ENCODE data around the gene SMCO1.
"Not testable (repeated sequence)": the region's sequence is repeated elsewhere in the genome, so short reads cannot be mapped to it uniquely, and the experiment has no call there.

SMCO1 gene

DNA sequence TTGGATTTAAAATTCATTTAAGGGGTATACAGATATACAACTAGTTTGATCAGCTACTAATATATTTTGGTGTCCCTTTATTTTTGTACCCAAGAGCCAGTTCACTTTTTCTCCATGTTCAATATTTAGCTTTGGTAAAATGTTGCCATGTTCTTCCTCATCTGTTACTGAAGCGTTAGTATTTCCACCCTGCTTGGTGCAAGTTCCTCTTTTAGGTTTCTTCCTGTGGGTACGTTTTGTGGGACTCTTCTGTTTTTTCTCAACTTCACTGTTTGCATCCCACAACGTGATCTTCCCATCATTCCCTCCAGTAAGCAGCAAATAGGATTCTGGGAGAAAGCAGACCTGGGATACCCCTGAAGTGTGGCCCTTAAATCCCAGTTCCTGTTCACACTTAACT, 39.1 kb upstream of the SMCO1 start:
- POLR2A ChIA-PET, result interaction anchor here (2.1 kb wide), 1 partner anchor 14 kb away, joined by 8 read pairs; the partner anchor contains the start of genes FBXO45 and WDR53
- DNase-seq (ENCODE audit: extremely low spot score), result no peak
- TF ChIP-seq SUZ12 (IDR thresholded peaks at IDR 0.05) (no peak), BHLHE40 (IDR thresholded peaks at IDR 0.05; ENCODE audit: borderline replicate concordance) (no peak), FOXA1 (IDR thresholded peaks at IDR 0.05) (no peak), TARDBP (IDR thresholded peaks at IDR 0.05) (no peak), SP1 (IDR thresholded peaks at IDR 0.05) (no peak), FOXM1 (IDR thresholded peaks at IDR 0.05; ENCODE audit: borderline replicate concordance) (no peak), LEF1 (IDR thresholded peaks at IDR 0.05; ENCODE audit: borderline replicate concordance) (no peak), CTBP1 (IDR thresholded peaks at IDR 0.05; ENCODE audit: borderline replicate concordance) (no peak), ELF4 (IDR thresholded peaks at IDR 0.05) (no peak), ARNT (IDR thresholded peaks at IDR 0.05) (no peak), ZNF384 (IDR thresholded peaks at IDR 0.05) (no peak), L3MBTL2 (conservative IDR thresholded peaks at IDR 0.05) (no peak), FOXK2 (IDR thresholded peaks at IDR 0.05) (no peak)
- TF ChIP-seq, protein P1, sequence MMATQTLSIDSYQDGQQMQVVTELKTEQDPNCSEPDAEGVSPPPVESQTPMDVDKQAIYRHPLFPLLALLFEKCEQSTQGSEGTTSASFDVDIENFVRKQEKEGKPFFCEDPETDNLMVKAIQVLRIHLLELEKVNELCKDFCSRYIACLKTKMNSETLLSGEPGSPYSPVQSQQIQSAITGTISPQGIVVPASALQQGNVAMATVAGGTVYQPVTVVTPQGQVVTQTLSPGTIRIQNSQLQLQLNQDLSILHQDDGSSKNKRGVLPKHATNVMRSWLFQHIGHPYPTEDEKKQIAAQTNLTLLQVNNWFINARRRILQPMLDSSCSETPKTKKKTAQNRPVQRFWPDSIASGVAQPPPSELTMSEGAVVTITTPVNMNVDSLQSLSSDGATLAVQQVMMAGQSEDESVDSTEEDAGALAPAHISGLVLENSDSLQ (IDR thresholded peaks at IDR 0.05), result no peak
- CTCF ChIA-PET, result no interaction called here

DNA sequence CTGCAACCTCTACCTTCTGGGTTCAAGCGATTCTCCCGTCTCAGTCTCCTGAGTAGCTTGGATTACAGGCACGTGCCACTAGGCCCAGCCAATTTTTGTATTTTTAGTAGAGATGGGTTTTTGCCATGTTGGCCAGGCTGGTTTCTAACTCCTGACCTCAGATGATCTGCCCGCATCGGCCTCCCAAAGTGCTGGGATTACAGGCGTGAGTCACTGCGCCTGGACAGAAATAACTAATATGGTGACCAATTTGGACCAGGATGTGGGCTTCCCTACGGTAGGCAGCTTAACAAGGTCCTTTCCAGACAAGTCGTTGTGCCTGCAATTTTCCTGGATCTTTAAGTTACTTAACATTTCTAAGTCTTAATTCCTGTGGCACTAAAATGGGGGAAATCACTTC, 38.4 kb upstream of the SMCO1 start:
- POLR2A ChIA-PET, result interaction anchor here (2.1 kb wide), 1 partner anchor 14 kb away, joined by 8 read pairs; the partner anchor contains the start of genes FBXO45 and WDR53
- CTCF ChIA-PET, result no interaction called here
- DNase-seq (ENCODE audit: extremely low spot score), result no peak
- TF ChIP-seq FOXK2 (IDR thresholded peaks at IDR 0.05) (no peak), ELF4 (IDR thresholded peaks at IDR 0.05) (no peak), ARNT (IDR thresholded peaks at IDR 0.05) (no peak), NFRKB (IDR thresholded peaks at IDR 0.05) (no peak), SUZ12 (IDR thresholded peaks at IDR 0.05) (no peak), FOXA1 (IDR thresholded peaks at IDR 0.05) (no peak), FOXM1 (IDR thresholded peaks at IDR 0.05; ENCODE audit: borderline replicate concordance) (no peak)
- TF ChIP-seq, protein P1 (IDR thresholded peaks at IDR 0.05), result no peak

DNA sequence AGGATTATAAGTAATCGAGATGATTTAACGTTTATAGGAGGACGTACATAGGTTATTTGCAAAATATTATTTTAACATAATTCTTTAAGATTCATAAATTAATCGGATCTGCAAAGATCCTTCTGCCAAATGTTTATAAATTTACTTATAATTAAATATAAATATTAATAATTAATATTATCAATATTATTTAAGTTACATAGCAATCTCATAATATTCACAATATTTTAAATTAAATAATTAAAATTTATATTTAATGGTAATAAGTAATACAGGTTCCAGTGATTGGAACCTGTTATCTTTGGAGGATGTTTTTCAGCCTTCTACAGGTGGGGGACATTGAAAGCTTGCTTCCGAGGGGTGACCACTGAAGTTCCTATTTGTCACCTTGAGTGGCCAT, 37.1 kb upstream of the SMCO1 start:
- no peak for TF ChIP-seq ZNF384 (IDR thresholded peaks at IDR 0.05)
- no peak for TF ChIP-seq FOXM1 (IDR thresholded peaks at IDR 0.05; ENCODE audit: borderline replicate concordance)

DNA sequence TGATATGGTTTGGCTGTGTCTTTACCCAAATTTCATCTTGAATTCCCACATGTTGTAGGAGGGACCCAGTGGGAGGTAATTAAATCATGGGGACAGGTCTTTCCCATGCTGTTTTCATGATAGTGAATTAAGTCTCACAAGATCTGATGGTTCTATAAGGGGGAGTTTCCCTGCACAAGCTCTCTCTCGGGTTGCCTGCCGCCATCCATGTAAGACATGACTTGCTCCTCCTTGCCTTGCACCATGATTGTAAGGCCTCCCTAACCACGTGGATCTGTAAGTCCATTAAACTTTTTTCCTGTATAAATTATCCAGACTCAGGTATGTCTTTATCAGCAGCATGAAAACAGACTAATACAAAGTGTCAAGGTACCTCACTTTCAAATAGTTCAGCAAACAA, 35.0 kb upstream of the SMCO1 start:
- DNase-seq (ENCODE audit: extremely low spot score); POLR2A ChIA-PET; CTCF ChIA-PET: not testable (repeated sequence)

More for the DNA sequence above, 37.1 kb upstream of the SMCO1 start:
- CTCF ChIA-PET, result no interaction called here
- no peak for DNase-seq (ENCODE audit: extremely low spot score)
- POLR2A ChIA-PET, result no interaction called here

DNA sequence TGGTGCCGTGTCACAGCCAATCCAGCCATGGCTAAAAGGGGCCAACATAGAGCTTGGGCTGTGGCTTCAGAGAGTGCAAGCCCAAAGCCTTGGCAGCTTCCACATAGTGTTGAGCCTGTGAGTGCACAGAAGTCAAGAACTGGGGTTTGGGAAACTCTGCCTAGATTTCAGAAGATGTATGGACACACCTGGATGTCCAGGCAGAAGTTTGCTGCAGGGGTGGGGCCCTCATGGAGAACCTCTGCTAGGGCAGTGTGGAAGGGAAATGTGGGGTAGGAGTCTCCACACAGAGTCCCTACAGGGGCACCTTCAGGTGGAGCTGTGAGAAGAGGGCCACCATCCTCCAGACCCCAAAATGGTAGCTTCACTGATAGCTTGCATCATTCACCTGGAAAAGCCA, 34.2 kb upstream of the SMCO1 start:
- DNase-seq (ENCODE audit: extremely low spot score); POLR2A ChIA-PET; CTCF ChIA-PET: not testable (repeated sequence)

DNA sequence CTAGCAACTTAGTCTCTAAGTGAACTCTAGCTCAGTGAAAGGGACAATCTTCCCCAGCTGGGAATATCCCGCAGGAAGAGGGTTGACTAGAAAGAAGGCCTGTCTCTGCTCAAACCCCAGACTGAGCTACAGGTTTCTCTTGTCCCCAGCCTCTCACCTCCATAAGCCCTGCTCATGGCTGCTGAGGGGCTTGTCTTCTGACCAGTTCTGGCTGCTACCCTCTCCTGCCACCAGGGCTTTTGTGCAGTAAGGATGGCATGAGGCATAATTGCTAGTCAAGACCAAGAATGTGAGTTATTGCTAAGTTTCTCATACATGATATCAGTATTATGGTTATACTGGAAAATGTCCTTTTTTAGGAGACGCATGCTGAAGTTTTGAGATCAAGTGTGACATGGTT, 31.9 kb upstream of the SMCO1 start:
- no peak for DNase-seq (ENCODE audit: extremely low spot score)
- TF ChIP-seq, protein P1 (IDR thresholded peaks at IDR 0.05), result no peak
- ChIA-PET CTCF (no interaction called here), POLR2A (no interaction called here)

DNA sequence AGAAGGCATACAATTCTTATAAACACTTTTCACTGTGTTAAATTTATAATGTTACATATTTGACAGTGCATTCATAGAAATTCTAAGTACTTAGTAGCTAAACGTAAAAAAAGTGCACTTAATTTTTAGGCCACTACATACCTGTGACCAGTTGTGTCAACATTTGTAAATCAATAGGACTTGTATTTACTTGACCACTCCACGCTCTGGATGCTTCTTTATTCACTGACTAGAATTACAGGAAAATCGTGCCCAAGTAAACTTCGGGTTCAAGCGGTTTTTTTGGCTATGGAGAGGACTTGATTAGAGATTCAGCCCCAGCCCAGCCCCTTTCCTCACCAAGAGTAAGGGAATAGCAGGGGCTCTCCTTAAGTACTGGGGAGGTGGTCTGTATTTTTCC, 31.4 kb upstream of the SMCO1 start:
- DNase-seq (ENCODE audit: extremely low spot score), result no peak
- POLR2A ChIA-PET, result no interaction called here
- TF ChIP-seq ARNT (IDR thresholded peaks at IDR 0.05), result no peak
- TF ChIP-seq FOXM1 (IDR thresholded peaks at IDR 0.05; ENCODE audit: borderline replicate concordance), result no peak
- no peak for TF ChIP-seq FOXK2 (IDR thresholded peaks at IDR 0.05)
- no peak for TF ChIP-seq CTBP1 (IDR thresholded peaks at IDR 0.05; ENCODE audit: borderline replicate concordance)
- TF ChIP-seq ELF4 (IDR thresholded peaks at IDR 0.05), result no peak
- TF ChIP-seq SUZ12 (IDR thresholded peaks at IDR 0.05), result no peak
- no peak for TF ChIP-seq SP1 (IDR thresholded peaks at IDR 0.05)
- TF ChIP-seq, protein P1 (IDR thresholded peaks at IDR 0.05), result no peak
- TF ChIP-seq HDGF (IDR thresholded peaks at IDR 0.05; ENCODE audit: borderline replicate concordance), result no peak
- TF ChIP-seq BHLHE40 (IDR thresholded peaks at IDR 0.05; ENCODE audit: borderline replicate concordance), result no peak
- no peak for TF ChIP-seq NFRKB (IDR thresholded peaks at IDR 0.05)
- TF ChIP-seq FOXA1 (IDR thresholded peaks at IDR 0.05), result no peak
- CTCF ChIA-PET, result no interaction called here
